NCI-H2029 (cell line): Measurements from ENCODE around the gene HSPH1.
"Not testable (repeated sequence)": the region's sequence is repeated elsewhere in the genome, so short reads cannot be mapped to it uniquely, and the experiment has no call there.

Experiments
- DNase-seq: peaks from one replicate; lab custom pipeline; 2025; lab: John Stamatoyannopoulos, UW

HSPH1 gene

GRCh38 chr13:31131470-31131961, 30.2 kb downstream of the HSPH1 start:
- DNase-seq, result no peak

DNA sequence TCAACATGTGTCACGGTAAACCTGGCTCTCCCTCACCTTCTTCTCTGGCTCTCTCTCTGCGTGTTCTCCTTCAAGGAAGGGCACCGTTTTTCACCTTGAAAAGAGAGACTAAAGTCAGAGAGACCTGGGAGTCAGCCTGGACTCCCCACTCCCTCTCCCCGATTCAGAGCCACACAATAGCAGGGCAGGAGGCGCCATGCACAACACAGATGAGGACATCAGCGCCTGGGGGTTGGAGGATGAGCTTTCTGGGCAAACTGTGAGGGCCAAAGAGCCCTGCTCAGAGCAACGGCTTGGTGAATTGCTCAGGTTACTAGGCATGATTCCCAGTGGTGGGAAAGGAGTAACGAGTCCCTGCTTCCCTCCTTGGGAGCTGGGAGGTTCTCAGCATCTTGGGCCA, 32.3 kb downstream of the HSPH1 start:
- DNase-seq, result no peak

DNA sequence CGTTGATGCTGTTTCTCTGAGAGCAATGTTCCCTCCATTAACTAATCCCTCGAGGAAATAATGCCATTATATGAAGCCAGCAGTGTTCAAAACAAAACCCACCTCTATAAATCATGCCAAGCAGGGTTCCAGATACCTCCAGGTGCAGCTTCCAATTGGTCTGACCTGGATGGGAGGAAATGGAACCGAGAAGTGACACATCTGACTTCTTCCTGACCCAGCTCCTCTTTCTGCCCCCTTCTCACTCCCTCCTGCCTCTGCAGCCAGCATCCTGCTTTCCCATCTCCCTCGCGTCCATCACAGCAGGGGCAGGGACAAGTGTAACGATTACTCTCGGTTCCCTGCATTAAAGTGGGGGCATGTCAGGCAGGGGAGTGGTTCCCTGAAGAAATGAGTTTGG, 37.5 kb downstream of the HSPH1 start:
- DNase-seq, result no peak

DNA sequence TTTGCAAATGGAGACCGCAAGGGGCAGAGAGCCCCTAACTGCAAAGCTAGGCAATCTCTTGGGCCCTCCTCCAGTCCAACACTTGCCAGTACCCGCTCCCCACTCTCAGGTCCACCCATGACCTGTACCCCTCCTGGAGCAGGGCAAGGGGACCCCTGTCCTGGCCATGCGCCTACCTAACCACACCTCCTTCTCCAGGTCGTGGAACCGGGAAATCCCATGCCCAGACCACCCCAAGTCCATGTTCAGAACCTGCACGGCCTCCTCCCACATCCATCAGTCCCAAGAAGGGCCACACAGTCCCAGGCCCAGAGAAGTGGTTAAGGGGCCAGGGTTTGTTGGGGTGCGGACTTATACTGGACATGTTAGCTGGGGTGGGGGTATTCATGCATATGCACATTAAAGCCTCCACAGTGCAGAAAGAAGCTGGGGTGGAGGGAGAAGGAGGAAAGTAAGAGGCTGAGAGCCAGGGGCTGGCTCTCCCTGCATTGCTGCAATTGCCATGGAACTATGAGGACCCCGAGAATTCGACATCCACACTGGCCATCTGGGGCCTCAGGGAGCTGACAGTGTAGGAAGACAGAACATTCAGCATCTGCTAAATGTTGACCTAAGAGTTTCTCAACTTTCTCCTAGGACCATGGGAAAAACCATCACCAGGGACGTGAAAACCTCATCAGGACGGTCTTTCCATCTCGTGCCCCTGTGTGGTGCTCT, 39.0 kb downstream of the HSPH1 start:
- no peak for DNase-seq

DNA sequence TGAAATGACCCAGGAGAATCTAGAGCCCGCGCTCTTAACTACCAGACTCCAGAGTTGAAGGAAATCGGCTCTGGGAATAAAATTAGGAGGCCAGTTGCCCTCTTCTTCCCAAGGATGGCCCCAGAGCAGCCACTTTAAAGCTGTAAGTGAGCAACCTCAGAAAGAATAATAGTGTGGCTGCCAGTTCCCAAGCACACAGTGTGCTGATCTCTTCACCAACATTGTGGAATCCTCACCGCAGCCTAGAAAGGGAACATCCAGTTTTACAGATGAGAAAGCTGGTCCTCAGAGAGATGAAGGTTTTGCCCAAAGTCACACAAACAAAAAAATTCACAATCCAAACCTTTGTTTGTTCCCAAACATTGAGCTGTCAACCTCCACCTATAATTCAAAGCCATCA, 39.6 kb downstream of the HSPH1 start:
- no peak for DNase-seq

DNA sequence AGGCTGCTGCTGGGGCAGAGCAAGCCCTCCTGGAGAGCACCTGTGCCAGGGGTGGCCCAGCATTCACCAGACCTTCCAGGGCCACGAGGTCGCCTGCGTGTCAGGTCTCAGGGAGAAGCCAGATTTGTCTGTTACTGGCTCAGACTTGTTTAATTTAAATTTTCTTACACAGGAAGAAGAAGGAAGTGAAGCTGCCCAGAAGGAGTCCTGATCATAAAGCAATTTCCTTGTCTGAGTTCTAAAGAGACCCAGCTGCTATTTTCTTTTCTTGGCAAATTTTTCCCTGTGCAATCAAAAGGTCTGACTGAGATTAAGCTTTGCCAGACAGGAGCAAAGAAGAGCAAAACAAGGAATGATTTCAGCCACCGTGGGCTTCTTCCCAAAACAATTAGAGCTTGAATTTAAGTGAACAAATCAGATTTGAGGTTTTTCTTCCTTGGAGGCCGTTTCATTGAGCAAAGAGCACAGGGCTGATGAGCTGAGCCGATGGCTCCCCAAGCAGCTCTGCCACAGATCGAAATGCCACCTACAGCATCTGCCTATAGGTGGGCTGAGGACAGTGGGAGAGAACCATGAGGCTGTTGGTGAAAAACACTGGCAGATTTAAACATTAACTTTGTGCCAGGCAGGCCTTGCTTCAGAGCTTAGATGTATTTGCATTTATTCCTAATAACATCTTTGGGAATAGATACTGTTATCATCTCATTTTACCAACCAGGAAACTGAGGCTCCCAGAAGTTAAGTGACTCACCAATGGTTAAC, 40.1 kb downstream of the HSPH1 start:
- no peak for DNase-seq

DNA sequence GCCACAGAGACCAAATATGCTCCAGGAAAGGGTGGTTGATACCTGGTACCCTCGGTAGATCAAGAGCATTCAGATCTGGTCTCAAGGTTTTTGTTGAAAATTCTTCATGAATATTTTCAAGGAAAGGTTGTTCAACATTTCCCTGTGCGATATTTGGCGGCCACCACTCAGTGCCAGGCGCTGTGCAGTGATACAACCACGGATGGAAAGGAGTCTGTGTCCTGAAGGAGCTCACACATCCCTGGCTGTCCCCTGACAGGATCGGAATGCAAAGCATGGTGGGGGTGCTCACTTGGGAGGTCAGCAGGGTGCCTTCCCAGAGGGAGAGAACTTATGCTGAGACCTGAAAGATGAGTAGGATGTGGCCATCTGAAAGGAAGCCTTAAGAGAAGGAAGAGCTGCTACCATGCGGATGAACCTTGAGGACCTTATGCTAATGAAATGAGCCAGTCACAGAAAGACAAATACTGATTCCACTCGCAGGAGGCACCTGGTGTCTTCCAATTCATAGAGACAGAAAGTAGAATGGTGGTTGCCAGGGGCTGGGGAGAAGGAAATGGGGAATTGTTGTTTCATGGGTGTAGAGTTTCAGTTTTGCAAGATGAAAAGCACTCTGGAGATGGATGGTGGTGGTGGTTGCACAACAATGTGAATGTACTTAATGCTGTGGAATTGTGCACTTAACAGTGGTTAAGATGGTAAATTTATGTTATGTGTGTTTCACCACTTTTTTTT, 41.6 kb downstream of the HSPH1 start:
- DNase-seq, result peak; percentile 62

DNA sequence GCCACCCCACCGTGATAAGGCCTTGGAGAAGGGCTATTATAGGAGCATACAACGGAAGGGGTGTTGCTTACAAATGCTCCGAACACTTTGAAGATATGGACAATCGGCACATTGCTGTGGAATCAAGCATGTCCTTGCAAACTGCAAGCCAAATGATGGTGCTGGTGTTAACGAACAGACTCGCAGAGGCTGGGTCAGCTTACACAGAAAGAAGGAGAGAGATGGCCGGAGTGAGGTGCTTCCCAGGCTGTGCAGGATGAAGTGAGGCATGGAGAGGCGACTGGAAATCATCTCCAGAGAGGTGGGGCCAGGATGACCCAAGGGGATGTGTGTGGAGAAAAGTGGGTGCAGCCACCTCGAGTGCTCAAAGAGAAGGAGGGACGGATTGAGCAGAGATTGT, 42.2 kb downstream of the HSPH1 start:
- DNase-seq, result no peak

DNA sequence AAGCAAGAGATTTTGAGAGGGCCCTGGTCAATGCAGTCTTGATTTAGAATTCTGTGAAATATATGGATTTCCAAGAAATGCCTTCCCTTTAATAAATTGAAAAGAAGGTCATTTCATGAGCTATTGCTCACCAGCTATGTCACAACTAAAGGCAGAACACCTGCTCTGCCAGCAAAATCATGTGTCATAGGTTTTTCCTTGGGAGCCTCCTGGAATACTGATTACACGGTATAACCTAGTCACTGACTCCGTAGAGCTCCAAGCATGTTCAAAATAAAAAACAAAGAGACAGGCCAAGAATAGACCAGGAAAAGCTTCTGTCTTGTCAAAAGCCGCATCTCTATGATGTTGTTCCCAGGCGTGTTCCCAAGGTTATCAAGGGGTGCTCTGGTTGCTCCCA, 45.5 kb downstream of the HSPH1 start:
- DNase-seq, result no peak

- no peak for DNase-seq
Observed at GRCh38 chr13:31115616-31116015, 46.1 kb downstream of the HSPH1 start.

GRCh38 chr13:31114641-31115040, 47.1 kb downstream of the HSPH1 start:
- DNase-seq, result no peak

DNA sequence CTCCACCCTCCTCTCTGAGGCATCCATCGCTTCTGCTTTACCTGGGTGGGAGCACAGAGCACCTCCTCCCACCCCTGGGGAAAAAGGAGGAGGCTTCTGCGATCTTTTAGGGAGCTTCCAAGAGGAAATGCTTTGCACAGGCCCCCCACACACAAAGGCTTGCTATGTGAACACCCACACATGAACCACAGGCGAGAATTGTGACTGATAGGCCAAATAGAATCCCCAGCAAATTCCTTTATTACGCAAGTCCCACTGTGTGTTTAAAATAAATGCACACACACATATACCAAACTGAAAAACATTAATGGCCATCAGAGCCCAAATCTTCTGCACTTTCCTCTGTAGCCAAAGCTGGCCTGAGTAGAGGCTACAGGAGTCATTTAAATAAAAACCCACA, 50.6 kb downstream of the HSPH1 start:
- DNase-seq, result no peak

DNA sequence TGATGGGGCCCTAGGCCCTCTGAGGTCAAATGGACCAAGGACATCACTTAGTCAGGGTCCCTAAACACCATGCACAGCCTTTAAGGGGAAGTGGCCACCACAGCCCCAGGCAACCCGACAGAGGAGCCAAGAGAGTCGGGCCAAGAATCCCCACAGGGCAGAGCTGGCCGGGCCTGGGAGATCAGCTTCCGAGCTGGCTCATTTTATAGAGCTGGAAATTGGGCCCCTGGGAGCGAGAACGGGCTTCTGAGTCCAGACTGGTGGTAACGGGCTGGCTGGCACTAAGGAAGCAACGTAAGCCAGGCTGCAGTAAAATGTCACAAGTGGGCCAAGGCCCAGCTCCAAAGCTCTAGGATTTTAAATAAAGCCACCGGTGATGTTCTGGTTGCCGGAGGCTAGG, 51.1 kb downstream of the HSPH1 start:
- no peak for DNase-seq

DNA sequence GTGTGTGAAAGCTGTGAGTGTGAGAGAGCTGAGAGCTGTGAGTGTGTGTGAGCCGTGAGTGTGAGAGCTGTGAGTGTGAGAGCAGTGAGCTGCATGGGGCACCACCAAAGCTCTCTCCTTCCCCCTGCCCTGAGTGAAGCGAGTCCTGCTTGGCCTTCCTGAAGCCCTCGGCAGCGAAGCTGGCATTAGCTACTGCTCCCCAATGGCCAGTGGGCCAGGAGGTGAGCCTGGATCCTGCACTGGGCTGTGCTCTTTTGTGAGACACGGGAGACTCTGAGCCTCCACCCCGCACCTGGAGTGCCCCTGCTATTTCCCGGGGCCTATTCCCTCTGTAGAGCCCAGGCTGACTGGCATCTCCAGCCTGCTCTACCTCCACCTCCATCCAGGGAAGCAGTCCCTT, 51.5 kb downstream of the HSPH1 start:
- no peak for DNase-seq

DNA sequence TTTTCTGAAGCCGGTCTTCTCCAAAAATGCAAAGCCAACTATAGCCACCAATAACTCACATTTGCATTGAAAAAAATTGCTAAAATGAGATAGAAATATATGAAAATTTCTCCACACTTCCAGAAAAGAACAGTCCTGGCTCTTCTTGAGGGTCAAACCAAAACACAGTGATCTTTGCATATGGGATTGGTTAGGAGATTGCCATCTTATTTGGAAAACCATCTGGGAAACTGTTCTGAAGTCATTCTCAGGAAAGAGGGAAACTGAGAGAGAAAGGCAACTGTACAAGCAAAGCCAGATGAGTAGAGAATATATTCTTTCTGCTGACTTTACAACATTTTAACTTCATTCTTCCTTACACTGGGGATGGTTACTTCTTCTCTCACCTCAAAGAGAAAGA, 54.6 kb downstream of the HSPH1 start:
- no peak for DNase-seq

- DNase-seq, result no peak
Observed at GRCh38 chr13:31105856-31106255, 55.8 kb downstream of the HSPH1 start.

DNA sequence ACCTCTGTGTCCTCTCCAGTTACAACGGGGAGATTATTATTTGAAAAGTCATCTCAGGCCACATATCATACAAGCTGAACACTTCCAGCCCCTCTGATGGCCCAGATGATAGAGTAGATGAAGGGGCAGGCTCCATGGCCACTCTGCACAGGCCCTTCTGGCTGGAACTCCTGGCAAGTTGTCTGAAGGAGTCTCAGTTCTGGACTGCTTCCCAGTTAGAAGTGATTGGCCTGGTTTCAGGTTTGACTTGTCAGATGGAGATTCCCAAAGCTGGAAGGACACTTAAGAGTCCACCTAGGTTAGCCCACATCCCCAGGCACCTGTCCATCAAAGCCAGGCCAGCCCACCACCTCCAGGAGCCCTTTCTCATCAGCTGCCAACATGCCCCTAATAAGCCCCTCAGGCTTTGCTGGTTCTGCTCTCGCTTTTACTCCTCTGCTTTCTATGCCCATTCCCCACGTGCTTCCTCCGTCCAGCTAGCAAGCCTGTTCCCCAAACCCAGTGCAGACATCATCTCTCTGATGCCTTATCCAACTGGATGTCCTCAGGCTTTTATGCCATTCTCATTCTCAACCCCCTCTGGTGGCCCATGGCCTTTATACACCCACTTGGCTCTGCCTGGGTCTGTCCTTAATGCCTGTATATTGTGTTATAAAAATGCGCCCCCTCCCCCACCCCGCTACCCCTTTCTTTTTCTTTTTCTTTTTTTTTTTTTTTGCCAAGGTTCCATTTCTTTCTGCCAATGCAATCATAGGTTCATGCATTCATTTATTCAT, 56.5 kb downstream of the HSPH1 start:
- DNase-seq, result no peak

- no peak for DNase-seq
Observed at GRCh38 chr13:31102905-31103304, 58.8 kb downstream of the HSPH1 start.

DNA sequence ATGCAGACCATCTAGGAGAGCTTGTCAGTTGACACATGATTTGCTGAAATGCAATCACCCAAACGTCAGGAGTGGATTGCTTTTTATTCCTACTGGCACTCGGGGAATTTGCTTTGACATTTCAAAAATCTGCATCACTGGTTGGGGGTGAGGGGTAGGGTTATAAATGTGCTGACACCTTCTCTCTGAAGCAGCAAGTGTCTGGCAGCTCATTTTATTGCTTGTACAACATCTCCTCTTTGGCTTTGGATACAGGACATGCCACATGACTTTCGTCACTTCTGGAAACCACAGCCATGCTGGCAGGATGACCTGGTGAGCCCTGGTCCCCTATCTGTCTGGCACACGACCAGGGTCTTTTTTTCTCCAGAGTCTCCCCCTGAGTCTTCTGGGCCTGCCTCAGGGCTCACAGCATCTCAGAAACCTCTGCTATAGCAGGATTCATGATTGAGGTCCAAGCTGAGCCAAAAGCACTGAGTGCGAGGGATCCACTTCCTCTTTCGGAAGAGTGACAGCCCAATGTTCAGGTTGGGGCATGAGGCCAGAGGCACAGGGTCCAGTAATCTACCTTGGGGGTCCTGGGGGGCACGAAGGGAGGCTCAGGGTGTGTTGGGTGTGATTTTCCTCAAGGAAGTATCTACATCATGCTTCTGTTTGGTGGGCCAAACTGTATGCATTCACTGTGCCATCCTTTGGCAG, 60.1 kb downstream of the HSPH1 start:
- DNase-seq, result no peak

- DNase-seq, result no peak
Observed at GRCh38 chr13:31100721-31101120, 61.0 kb downstream of the HSPH1 start.

GRCh38 chr13:31097911-31098434, 63.7 kb downstream of the HSPH1 start:
- DNase-seq, result not testable (repeated sequence)
